Measurements from ENCODE around the gene LTO1.

- TF ChIP-seq POLR2A (IDR thresholded peaks at IDR 0.05; ENCODE audit: extremely low read depth, insufficient read length) (no peak), CTCF (IDR thresholded peaks at IDR 0.05; ENCODE audit: low read depth, low read length) (no peak), MAX (IDR thresholded peaks at IDR 0.05; ENCODE audit: low read depth, low read length) (no peak)
Observed at GRCh38 chr11:69686856-69687255, 11.7 kb upstream of the LTO1 start.
